ENCODE data around the gene MXRA8. TPM values are rescaled to one million over a fixed set of nuclear protein-coding genes. Genes with fewer than 3 reads are reported as not detected.
A peak's percentile ranks its signal among the peaks of the same experiment; 100 is the strongest.

The MXRA8 gene
- total RNA-seq, 1 experiment from 2014 or later: 5.0 TPM

- TF ChIP-seq CTCF (IDR thresholded peaks at IDR 0.05; ENCODE audit: insufficient read depth in 1 of 2, low read depth in 1 of 2, low read length in 1 of 2, severe bottlenecking in 1 of 2, unreplicated experiment in 1 of 2): no peak
- no TSS peak for BruUV-seq (replicated peaks)
- Mint-ChIP-seq H3K4me3 (ENCODE audit: unreplicated experiment) (no peak overlapping the region), H3K36me3 (ENCODE audit: insufficient read depth, unreplicated experiment) (peaks cover 69% of the 10 kb centered on the region), H3K27ac (ENCODE audit: unreplicated experiment) (no peak overlapping the region), H3K9me3 (ENCODE audit: unreplicated experiment) (no peaks in the 10 kb centered on the region), H3K27me3 (ENCODE audit: insufficient read depth, unreplicated experiment) (no peaks in the 10 kb centered on the region), H3K4me1 (ENCODE audit: low read depth, unreplicated experiment) (peaks cover 6% of the 10 kb centered on the region)
- Histone ChIP-seq H3K27me3 (replicated peaks; ENCODE audit: control insufficient read depth, insufficient read depth, low read length) (no peaks in the 10 kb centered on the region), H3K4me3 (ENCODE audit: low read depth, low read length) (no peak overlapping the region), H3K36me3 (ENCODE audit: control insufficient read depth, insufficient read depth, low read length) (no peaks in the 10 kb centered on the region; the same call in 1 of the 2 replicates), H3K9me3 (no peaks in the 10 kb centered on the region), H3K4me1 (peaks cover 10% of the 10 kb centered on the region)
- CTCF ChIA-PET: no interaction called here
- intact Hi-C loops (cut with micrococcal nuclease; ENCODE audit: unreplicated experiment): no loop called here
- DNase-seq: no peak
- POLR2A ChIA-PET: no interaction called here
Observed at GRCh38 chr1:1312450-1313314, 45.7 kb downstream of the MXRA8 start.

GRCh38 chr1:1311107-1312104 lies 46.9 kb downstream of the MXRA8 start:
- intact Hi-C loops (cut with micrococcal nuclease; ENCODE audit: unreplicated experiment): no loop called here
- Mint-ChIP-seq H3K9me3 (ENCODE audit: unreplicated experiment) (no peaks in the 10 kb centered on the region), H3K4me1 (ENCODE audit: low read depth, unreplicated experiment) (peaks cover 6% of the 10 kb centered on the region), H3K36me3 (ENCODE audit: insufficient read depth, unreplicated experiment) (peaks cover 58% of the 10 kb centered on the region), H3K4me3 (ENCODE audit: unreplicated experiment) (no peak overlapping the region), H3K27me3 (ENCODE audit: insufficient read depth, unreplicated experiment) (no peaks in the 10 kb centered on the region), H3K27ac (ENCODE audit: unreplicated experiment) (no peak overlapping the region)
- H3K36me3 ChIP-seq (ENCODE audit: control insufficient read depth, insufficient read depth, low read length): no peaks in the 10 kb centered on the region; the same call in 1 of the 2 replicates
- DNase-seq: no peak
- H3K27me3 ChIP-seq (replicated peaks; ENCODE audit: control insufficient read depth, insufficient read depth, low read length): no peaks in the 10 kb centered on the region
- peaks cover 14% of the 10 kb centered on the region for H3K4me1 ChIP-seq
- H3K9me3 ChIP-seq: no peaks in the 10 kb centered on the region
- POLR2A ChIA-PET: no interaction called here
- BruUV-seq (replicated peaks): no TSS peak
- no peak for TF ChIP-seq CTCF (IDR thresholded peaks at IDR 0.05; ENCODE audit: insufficient read depth in 1 of 2, low read depth in 1 of 2, low read length in 1 of 2, severe bottlenecking in 1 of 2, unreplicated experiment in 1 of 2)
- no peak overlapping the region for H3K4me3 ChIP-seq (ENCODE audit: low read depth, low read length)
- CTCF ChIA-PET: no interaction called here

GRCh38 chr1:1310476-1311053 lies 47.8 kb downstream of the MXRA8 start:
- POLR2A ChIA-PET: no interaction called here
- Histone ChIP-seq H3K9me3 (no peaks in the 10 kb centered on the region), H3K27me3 (replicated peaks; ENCODE audit: control insufficient read depth, insufficient read depth, low read length) (no peaks in the 10 kb centered on the region), H3K36me3 (ENCODE audit: control insufficient read depth, insufficient read depth, low read length) (no peaks in the 10 kb centered on the region; the same call in 1 of the 2 replicates), H3K4me1 (peaks cover 22% of the 10 kb centered on the region), H3K4me3 (ENCODE audit: low read depth, low read length) (no peak overlapping the region)
- Mint-ChIP-seq H3K27ac (ENCODE audit: unreplicated experiment) (no peak overlapping the region), H3K9me3 (ENCODE audit: unreplicated experiment) (no peaks in the 10 kb centered on the region), H3K36me3 (ENCODE audit: insufficient read depth, unreplicated experiment) (peaks cover 49% of the 10 kb centered on the region), H3K4me3 (ENCODE audit: unreplicated experiment) (peak overlapping the region; percentile 81), H3K4me1 (ENCODE audit: low read depth, unreplicated experiment) (peaks cover 6% of the 10 kb centered on the region), H3K27me3 (ENCODE audit: insufficient read depth, unreplicated experiment) (no peaks in the 10 kb centered on the region)
- intact Hi-C loops (cut with micrococcal nuclease; ENCODE audit: unreplicated experiment): no loop called here
- no peak for DNase-seq
- no peak for TF ChIP-seq CTCF (IDR thresholded peaks at IDR 0.05; ENCODE audit: insufficient read depth in 1 of 2, low read depth in 1 of 2, low read length in 1 of 2, severe bottlenecking in 1 of 2, unreplicated experiment in 1 of 2)
- CTCF ChIA-PET: no interaction called here
- no TSS peak for BruUV-seq (replicated peaks)
